ENCODE data around the gene POMC.

DNA sequence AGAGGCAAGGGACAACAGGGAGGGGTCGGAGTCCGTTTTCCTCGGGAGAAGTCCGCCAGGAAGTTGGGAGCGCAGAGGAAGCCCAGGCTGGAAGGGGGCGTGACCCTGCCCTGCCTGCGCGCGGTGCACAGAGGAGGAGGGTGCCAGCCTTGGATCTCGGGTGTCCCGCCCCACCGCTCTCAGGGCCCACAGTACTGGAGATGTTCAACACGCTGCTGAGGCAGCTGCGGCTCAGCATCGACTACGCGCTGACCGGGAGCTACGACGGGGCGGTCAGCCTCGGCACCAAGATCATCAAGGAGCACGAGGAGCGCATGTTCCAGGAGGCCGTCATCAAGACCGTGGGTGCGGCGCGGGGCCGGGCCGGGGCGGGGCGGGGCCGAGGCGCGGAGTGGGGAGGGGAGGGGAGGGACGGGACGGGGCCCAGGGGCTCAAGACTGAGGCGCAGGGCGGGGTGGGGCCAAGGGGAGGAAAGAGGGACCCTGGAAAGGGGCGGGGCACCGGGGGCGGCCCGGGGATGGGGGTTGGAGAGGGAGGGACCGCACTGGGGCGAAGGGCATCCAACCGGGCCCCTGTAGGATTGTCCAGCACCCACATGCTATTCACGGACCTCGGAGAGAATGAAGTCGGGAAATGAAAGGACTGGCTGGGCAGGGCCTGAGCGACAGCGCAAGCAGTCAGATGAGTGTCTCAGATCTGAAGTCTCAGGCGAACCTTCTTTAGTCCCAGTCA lies 36.6 kb downstream of the POMC start:
- TF ChIP-seq, protein P1, sequence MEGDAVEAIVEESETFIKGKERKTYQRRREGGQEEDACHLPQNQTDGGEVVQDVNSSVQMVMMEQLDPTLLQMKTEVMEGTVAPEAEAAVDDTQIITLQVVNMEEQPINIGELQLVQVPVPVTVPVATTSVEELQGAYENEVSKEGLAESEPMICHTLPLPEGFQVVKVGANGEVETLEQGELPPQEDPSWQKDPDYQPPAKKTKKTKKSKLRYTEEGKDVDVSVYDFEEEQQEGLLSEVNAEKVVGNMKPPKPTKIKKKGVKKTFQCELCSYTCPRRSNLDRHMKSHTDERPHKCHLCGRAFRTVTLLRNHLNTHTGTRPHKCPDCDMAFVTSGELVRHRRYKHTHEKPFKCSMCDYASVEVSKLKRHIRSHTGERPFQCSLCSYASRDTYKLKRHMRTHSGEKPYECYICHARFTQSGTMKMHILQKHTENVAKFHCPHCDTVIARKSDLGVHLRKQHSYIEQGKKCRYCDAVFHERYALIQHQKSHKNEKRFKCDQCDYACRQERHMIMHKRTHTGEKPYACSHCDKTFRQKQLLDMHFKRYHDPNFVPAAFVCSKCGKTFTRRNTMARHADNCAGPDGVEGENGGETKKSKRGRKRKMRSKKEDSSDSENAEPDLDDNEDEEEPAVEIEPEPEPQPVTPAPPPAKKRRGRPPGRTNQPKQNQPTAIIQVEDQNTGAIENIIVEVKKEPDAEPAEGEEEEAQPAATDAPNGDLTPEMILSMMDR (IDR thresholded peaks at IDR 0.05), result no peak
- no peak for TF ChIP-seq POLR2A (IDR thresholded peaks at IDR 0.05)
